RPMI7951 (cell line): Measurements from ENCODE around the gene HMG20B. TPM values are rescaled to one million over a fixed set of nuclear protein-coding genes. Genes with fewer than 3 reads are reported as not detected.
"Not testable (repeated sequence)": the region's sequence is repeated elsewhere in the genome, so short reads cannot be mapped to it uniquely, and the experiment has no call there.

Experiments
- DNase-seq: peaks from one replicate; pipeline ENCODE4 v3.0.0-alpha.2; 2012; ENCODE audit warnings: low read depth
- total RNA-seq: library from RNA; depleted of rRNA; stranded (reverse); fragments of >200 nt; shearing (Covaris generic); gene quantifications from 2 replicates; pipeline ENCODE4 v1.2.3, GENCODE V29; 2014

The HMG20B gene
- total RNA-seq, 1 experiment from 2014 or later: 135 TPM

- not testable (repeated sequence) for DNase-seq
Observed at GRCh38 chr19:3584036-3584802, 11.5 kb downstream of the HMG20B start.

DNA sequence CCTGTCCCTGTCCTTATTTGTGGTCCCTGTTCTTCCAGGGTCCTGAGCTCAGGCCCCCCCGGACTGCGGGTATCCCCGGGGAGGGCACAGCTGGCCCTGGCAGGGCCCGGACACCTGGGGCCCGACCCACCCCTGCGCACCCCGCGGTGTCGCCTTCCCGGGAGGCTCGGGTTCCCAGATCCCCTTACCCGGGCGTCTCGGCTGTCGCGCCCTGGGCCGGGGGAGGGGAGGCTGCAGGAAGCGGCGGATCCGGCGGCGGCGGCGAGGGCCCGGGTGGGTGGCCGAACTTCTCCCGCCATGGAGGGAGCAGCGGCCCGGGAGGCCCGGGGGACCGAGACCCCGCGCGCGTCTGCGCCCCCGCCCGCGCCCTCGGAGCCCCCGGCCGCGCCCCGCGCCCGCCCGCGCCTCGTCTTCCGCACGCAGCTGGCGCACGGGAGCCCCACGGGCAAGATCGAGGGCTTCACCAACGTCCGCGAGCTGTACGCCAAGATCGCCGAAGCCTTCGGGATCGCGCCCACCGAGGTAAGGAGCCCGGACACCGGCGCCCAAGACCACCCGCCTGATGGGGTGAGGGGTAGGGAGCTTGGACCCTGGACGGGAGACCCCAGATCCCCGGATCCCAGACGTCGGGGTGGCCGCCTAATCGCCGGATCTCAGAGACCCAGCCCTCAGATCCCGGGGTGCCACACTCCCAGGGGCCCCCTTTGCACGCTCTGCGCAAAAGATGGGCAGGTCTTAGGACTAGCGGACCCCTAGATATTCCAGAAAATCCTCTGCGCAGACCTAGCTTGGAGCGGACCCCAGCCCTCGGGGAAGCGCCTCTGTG, 12.8 kb downstream of the HMG20B start, which contains the start of gene GIPC3:
GIPC3 (plus strand) TSS at position 178 of the 826 bp plus-strand sequence; CDS start at position 298, 120 bp downstream.
- no peak for DNase-seq

DNA sequence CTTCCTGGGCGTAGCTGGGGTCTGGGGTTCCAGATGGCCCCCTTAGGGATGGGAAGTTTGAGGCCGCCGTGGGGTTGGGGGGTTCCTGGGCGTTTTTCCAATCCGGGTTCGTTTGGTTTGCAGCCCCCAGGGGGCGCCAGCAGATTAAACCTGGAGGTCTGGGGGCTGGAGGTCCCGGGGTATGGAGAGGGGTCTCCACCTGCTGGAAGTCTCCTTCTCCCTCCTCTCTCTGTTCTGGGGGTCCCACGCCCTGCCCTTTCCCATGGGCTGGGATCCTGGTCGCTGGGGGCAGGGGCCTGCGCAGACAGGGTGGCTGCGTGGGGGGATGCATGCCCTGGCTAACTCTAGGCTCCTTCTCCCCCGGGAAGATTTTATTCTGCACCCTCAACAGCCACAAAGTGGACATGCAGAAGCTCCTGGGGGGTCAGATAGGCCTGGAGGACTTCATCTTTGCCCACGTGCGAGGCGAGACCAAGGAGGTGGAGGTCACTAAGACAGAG, 13.4 kb downstream of the HMG20B start:
- DNase-seq: no peak

DNA sequence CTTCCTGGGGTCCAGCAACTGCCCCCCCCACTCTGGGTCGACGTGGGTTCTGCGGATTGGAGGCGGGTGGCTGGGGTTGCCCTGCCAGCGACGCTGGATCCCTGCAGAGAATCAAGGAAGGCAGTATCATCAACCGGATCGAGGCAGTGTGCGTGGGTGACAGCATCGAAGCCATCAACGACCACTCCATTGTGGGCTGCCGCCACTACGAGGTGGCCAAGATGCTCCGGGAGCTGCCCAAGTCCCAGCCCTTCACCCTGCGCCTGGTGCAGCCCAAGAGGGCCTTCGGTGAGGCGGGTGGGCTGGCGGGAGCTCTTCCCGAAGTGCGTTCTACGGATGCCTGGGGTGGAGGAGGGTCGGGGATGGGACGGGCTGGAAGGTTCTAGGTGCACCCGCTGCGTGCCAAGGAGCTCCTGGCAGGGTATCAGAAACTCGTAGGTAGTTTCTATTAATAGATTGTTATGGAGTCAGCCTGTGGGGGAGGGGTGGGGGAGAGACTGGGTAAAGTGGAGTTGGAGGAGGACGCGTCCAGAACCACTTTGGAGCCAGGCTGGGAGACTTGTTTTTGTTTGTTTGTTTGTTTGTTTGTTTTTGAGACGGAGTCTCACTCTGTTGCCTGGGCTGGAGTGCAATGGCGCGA, 14.1 kb downstream of the HMG20B start:
- no peak for DNase-seq

DNA sequence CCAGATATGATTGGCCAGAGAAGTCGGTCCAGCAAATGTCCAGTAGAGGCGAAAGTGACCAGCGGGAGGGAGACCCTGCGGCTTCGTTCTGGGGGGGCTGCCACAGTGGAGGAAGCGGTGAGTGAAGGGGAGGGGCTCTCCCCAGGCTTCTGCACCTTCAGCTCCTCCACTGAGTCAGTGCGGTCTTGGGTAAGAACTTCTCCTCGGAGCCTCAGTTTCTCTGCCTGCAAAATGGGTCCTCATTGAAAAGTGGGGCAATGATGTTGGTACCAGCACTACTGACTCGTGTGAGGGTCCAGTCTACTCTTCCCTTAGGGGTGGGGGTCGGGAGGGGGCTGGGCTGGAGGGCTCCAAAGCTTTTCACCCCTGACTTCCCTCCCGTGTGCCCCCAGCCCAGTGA, 16.7 kb downstream of the HMG20B start:
- no peak for DNase-seq

GRCh38 chr19:3589949-3590348, 17.2 kb downstream of the HMG20B start:
- DNase-seq: no peak

GRCh38 chr19:3590991-3591659, 18.4 kb downstream of the HMG20B start:
- DNase-seq: no peak

DNA sequence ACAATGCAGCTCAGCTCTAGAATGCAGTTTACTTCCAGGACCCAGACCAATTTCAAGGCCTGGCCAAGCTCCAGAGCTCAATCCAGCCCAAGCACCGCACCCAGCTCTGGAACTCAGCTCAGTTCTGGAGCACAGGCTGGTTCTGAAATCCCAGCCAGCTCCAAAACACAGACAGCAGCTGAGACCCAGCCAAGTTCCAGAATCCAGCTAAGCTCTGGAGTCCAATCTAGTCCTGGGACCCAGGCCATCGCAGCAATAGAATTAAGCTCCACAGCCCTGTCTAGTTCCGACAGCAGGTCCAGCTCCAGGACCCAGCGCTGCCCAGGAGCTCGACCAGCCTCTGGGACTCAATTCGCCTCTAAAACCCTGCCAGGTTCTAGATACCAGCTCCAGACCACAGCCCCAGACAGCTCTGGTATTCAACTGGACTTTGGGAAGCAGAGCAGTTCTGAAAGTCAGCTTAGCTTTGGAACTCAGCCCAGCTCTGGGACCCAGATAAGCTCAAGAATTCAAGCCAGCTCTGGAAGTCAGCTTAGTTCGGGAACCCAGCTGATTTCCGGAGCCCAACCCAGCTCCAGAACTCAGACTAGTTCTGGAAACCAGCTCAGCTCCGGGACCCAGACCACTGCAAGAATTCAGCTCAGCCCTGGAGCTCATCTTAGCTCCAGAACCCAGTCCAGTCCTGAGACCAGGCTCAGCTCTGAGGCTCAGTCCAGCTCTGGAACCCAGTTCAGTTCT, 19.3 kb downstream of the HMG20B start:
- DNase-seq: no peak

- DNase-seq: no peak
Observed at GRCh38 chr19:3593156-3593555, 20.4 kb downstream of the HMG20B start.

DNA sequence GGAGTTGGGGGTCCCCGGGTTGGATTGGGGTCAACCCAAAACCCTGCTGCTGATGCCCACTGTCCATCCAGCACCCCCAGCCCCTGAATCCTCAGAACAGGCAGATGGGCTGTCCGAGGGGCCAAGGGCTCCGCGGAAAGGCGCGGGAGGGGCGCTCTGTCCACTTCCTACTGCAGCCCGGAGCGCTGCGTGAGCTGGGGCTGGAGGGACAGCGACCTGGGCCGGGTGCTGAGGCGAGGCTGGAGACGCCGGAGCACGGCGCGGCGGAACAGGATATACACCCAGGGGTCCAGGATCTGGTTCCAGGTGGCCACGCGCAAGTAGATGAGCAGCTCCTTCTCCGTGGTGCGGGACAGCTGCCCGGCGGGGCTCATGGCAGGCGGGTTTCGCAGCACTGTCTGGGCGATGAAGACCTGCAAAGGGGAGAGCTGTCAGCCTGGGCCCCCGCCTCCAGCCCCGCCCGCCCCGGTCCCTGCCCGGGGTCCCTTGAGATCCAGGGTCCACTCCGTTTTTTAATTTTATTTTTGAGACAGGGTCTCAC, 22.8 kb downstream of the HMG20B start:
- no peak for DNase-seq

DNA sequence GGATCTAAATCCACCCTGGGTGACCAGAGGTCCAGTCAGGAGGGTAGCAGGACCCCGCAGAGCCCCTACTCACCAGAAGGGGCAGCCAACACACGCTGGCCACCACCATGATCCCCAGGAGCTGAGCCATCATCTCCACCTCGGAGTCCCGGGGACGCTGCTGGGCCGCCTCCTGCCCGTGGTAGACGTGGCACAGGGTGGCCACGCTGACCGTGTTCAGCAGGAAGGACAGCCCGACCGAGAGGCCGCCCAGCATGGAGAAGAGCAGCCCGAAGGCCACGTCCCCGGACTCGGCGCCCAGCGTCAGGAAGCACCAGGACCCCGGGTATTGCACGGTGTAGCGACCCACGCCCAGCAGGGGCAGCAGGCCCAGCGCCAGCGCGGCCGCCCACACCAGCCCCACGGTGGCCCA, 27.0 kb downstream of the HMG20B start:
- no peak for DNase-seq

DNA sequence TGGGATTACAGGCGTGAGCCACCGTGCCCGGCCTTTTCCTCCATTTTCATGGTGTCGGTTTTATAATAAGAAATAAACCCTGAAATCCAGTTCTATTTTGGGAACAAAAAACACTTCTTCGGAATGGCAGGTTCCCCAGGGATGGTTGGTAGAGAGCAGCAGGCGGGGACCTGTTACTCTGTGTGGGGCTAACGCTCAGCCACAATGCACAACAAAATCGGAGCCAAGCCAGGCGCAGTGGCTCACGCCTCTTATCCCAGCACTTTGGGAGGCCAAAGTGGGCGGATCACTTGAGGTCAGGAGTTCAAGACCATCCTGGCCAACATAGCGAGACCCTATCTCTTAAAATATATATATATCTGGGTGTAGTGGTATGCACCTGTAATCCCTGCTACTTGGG, 28.3 kb downstream of the HMG20B start:
- DNase-seq: no peak

- DNase-seq: no peak
Observed at GRCh38 chr19:3603121-3603811, 30.5 kb downstream of the HMG20B start.

GRCh38 chr19:3604227-3604986, 31.7 kb downstream of the HMG20B start:
- no peak for DNase-seq

- no peak for DNase-seq
Observed at GRCh38 chr19:3604987-3605343, 32.2 kb downstream of the HMG20B start.

GRCh38 chr19:3605361-3605760, 32.6 kb downstream of the HMG20B start:
- no peak for DNase-seq

DNA sequence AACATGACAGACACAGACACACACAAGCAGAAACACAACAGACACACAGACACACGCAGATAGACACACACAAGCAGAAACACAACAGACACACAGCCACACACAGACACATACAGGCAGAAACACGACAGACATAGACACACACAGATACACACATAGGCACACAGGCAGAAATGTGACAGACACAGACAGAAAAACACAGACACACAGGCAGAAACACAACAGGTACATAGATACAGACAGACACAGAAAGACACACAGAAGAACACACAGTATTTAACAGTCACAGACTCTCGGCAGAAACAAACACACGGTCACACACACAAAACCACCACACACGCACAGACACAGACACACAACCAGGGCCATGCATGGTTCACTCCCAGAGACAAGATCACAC, 33.0 kb downstream of the HMG20B start:
- no peak for DNase-seq

GRCh38 chr19:3606174-3606689, 33.5 kb downstream of the HMG20B start:
- peak; percentile 25 for DNase-seq

DNA sequence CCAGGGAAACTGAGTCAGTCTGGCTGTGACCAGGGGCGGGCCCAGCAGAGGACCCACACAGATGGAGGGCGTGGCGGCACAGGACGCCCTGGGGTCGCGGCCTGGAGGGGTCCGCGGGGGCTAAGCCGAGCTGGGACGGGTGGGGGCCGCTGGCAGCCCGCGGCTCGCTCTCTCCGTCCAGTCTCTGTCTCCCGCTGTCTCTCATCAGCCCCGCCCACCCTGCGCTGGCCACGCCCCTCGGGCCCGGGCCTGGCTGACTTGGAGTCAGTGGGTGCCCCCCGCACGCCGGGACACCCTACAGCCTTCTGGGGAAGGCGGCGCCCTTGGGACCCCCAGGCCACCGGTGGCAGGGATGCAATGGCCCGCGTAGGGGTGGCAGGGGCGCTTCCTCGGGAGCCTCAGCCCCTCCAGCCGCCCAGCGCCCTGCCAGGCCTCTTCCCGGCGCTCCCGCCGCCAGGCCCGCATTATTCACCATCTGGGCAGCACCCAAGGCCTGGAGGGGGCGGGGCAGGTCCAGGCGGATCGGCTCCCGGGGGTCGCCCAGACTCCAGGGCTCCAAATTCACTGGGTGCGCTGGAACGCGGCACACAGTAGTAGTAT, 34.0 kb downstream of the HMG20B start, which contains the start of gene TBXA2R:
TBXA2R (minus strand) TSS at position 186 of the 600 bp plus-strand sequence. CDS start 6,241 bp downstream, outside the sequence.
- DNase-seq: peak; percentile 69
